Measurements from ENCODE around the gene AMDHD2. TPM values are rescaled to one million over a fixed set of nuclear protein-coding genes. Genes with fewer than 3 reads are reported as not detected.

AMDHD2 gene
- total and polyA plus RNA-seq, 2 experiments from 2014 or later = 15.2 to 31.9 TPM

- in situ Hi-C loops (cut with MboI) = no loop called here
- 97 to 100% methylated on average over 13 of the region's 13 CpGs for WGBS, 2 experiments (ENCODE audit: low coverage in 1 of 2, low lambda C conversion rate in 2 of 2, missing lambda C conversion rate in 2 of 2)
- Histone ChIP-seq H3K36me3 (ENCODE audit: low read depth) (no peaks in the 10 kb centered on the region), H4K20me1 (ENCODE audit: insufficient read depth) (no peaks in the 10 kb centered on the region), H3F3A (ENCODE audit: insufficient read depth) (peaks cover 10% of the 10 kb centered on the region; the same call in 1 of the 2 replicates), H2AFZ (no peak overlapping the region), H3K79me2 (ENCODE audit: insufficient read depth) (peaks cover 65% of the 10 kb centered on the region), H3K4me1 (ENCODE audit: insufficient read depth) (peaks cover 18% of the 10 kb centered on the region), H3K9me3 (ENCODE audit: low read depth) (no peaks in the 10 kb centered on the region), H3K4me2 (ENCODE audit: unreplicated experiment) (no peak overlapping the region), H3K27ac (no peak overlapping the region), H3K9ac (no peak overlapping the region), H3K27me3 (replicated peaks; ENCODE audit: insufficient read depth) (no peaks in the 10 kb centered on the region), H3K4me3 (no peak overlapping the region), H3K9me2 (ENCODE audit: insufficient read depth) (no peaks in the 10 kb centered on the region)
- DNase-seq = no peak
- no peak for TF ChIP-seq EZH2phosphoT487 (IDR thresholded peaks at IDR 0.05; ENCODE audit: insufficient read depth, low read depth)
Observed at GRCh38 chr16:2484898-2485508, 35.2 kb upstream of the AMDHD2 start.

- TF ChIP-seq EZH2 (IDR thresholded peaks at IDR 0.05; ENCODE audit: insufficient read depth, poor library complexity, severe bottlenecking) (no peak), EZH2phosphoT487 (IDR thresholded peaks at IDR 0.05; ENCODE audit: insufficient read depth, low read depth) (no peak)
- H3K9me2 ChIP-seq (ENCODE audit: insufficient read depth) = no peaks in the 10 kb centered on the region
- peaks cover 18% of the 10 kb centered on the region for H3K4me1 ChIP-seq (ENCODE audit: insufficient read depth)
- no peak for DNase-seq
- H3K36me3 ChIP-seq (ENCODE audit: low read depth) = no peaks in the 10 kb centered on the region
- H3K79me2 ChIP-seq (ENCODE audit: insufficient read depth) = peaks cover 70% of the 10 kb centered on the region
- in situ Hi-C loops (cut with MboI) = no loop called here
- H2AFZ ChIP-seq = no peak overlapping the region
- WGBS, 2 experiments (ENCODE audit: low coverage in 1 of 2, low lambda C conversion rate in 2 of 2, missing lambda C conversion rate in 2 of 2) = 84% methylated on average over 30 to 31 of the region's 33 CpGs
- no peaks in the 10 kb centered on the region for H3K9me3 ChIP-seq (ENCODE audit: low read depth)
- H3F3A ChIP-seq (ENCODE audit: insufficient read depth) = peaks cover 10% of the 10 kb centered on the region; the same call in 1 of the 2 replicates
- no peak overlapping the region for H3K4me2 ChIP-seq (ENCODE audit: unreplicated experiment)
- no peaks in the 10 kb centered on the region for H3K27me3 ChIP-seq (replicated peaks; ENCODE audit: insufficient read depth)
- H3K27ac ChIP-seq = no peak overlapping the region
- H4K20me1 ChIP-seq (ENCODE audit: insufficient read depth) = no peaks in the 10 kb centered on the region
- no peak overlapping the region for H3K4me3 ChIP-seq
- H3K9ac ChIP-seq = no peak overlapping the region
Observed at GRCh38 chr16:2485811-2486507, 34.2 kb upstream of the AMDHD2 start.

- no peak overlapping the region for H3K4me2 ChIP-seq (ENCODE audit: unreplicated experiment)
- no peaks in the 10 kb centered on the region for H3K9me3 ChIP-seq (ENCODE audit: low read depth)
- H3K9ac ChIP-seq = no peak overlapping the region
- in situ Hi-C loops (cut with MboI) = no loop called here
- WGBS, 2 experiments (ENCODE audit: low coverage in 1 of 2, low lambda C conversion rate in 2 of 2, missing lambda C conversion rate in 2 of 2) = 58 to 62% methylated on average over 28 to 29 of the region's 29 CpGs
- peak; percentile 40 for DNase-seq
- peaks cover 18% of the 10 kb centered on the region for H3K4me1 ChIP-seq (ENCODE audit: insufficient read depth)
- H4K20me1 ChIP-seq (ENCODE audit: insufficient read depth) = no peaks in the 10 kb centered on the region
- H2AFZ ChIP-seq = 0 out of 2 replicates have a peak overlapping the region, but pooled peaks have one; percentile 18
- no peak overlapping the region for H3K4me3 ChIP-seq
- H3F3A ChIP-seq (ENCODE audit: insufficient read depth) = peaks cover 6% of the 10 kb centered on the region; the same call in 1 of the 2 replicates
- peaks cover 72% of the 10 kb centered on the region for H3K79me2 ChIP-seq (ENCODE audit: insufficient read depth)
- H3K27ac ChIP-seq = no peak overlapping the region
- no peaks in the 10 kb centered on the region for H3K27me3 ChIP-seq (replicated peaks; ENCODE audit: insufficient read depth)
- H3K36me3 ChIP-seq (ENCODE audit: low read depth) = no peaks in the 10 kb centered on the region
- TF ChIP-seq EZH2phosphoT487 (IDR thresholded peaks at IDR 0.05; ENCODE audit: insufficient read depth, low read depth) = no peak
- TF ChIP-seq EZH2 (IDR thresholded peaks at IDR 0.05; ENCODE audit: insufficient read depth, poor library complexity, severe bottlenecking) = no peak
- no peaks in the 10 kb centered on the region for H3K9me2 ChIP-seq (ENCODE audit: insufficient read depth)
Observed at GRCh38 chr16:2486645-2487516, 33.3 kb upstream of the AMDHD2 start.

GRCh38 chr16:2487517-2487842 lies 32.7 kb upstream of the AMDHD2 start:
- WGBS, 2 experiments (ENCODE audit: low coverage in 1 of 2, low lambda C conversion rate in 2 of 2, missing lambda C conversion rate in 2 of 2) = 54 to 61% methylated on average over 8 of the region's 8 CpGs
- Histone ChIP-seq H3K27me3 (replicated peaks; ENCODE audit: insufficient read depth) (no peaks in the 10 kb centered on the region), H2AFZ (0 out of 2 replicates have a peak overlapping the region, but pooled peaks have one; percentile 18), H3K9me3 (ENCODE audit: low read depth) (no peaks in the 10 kb centered on the region), H4K20me1 (ENCODE audit: insufficient read depth) (no peaks in the 10 kb centered on the region), H3K27ac (no peak overlapping the region), H3K36me3 (ENCODE audit: low read depth) (no peaks in the 10 kb centered on the region), H3K9ac (no peak overlapping the region), H3K79me2 (ENCODE audit: insufficient read depth) (peaks cover 72% of the 10 kb centered on the region), H3F3A (ENCODE audit: insufficient read depth) (peaks cover 6% of the 10 kb centered on the region; the same call in 1 of the 2 replicates), H3K4me3 (no peak overlapping the region), H3K4me2 (ENCODE audit: unreplicated experiment) (no peak overlapping the region), H3K4me1 (ENCODE audit: insufficient read depth) (peaks cover 14% of the 10 kb centered on the region), H3K9me2 (ENCODE audit: insufficient read depth) (no peaks in the 10 kb centered on the region)
- TF ChIP-seq EZH2phosphoT487 (IDR thresholded peaks at IDR 0.05; ENCODE audit: insufficient read depth, low read depth) = no peak
- no peak for TF ChIP-seq EZH2 (IDR thresholded peaks at IDR 0.05; ENCODE audit: insufficient read depth, poor library complexity, severe bottlenecking)
- in situ Hi-C loops (cut with MboI) = no loop called here
- DNase-seq = peak; percentile 42

Data from GM23248 (cell line).